PC-9 (cell line): ENCODE results near the gene C1D.

Source experiments
- CTCF ChIP-seq: fragments of 200-600 bp; sonication (generic); conservative IDR thresholded peaks from 2 replicates; pipeline ENCODE4 v1.6.1; 2017; ENCODE audit warnings: mixed run types, antibody characterized with exemption, mild to moderate bottlenecking, moderate library complexity
- EZH2 ChIP-seq: fragments of 200-600 bp; sonication (generic); IDR thresholded peaks from 2 replicates; pipeline ENCODE4 v1.8.0; 2017; ENCODE audit warnings: antibody characterized with exemption, low read depth

DNA sequence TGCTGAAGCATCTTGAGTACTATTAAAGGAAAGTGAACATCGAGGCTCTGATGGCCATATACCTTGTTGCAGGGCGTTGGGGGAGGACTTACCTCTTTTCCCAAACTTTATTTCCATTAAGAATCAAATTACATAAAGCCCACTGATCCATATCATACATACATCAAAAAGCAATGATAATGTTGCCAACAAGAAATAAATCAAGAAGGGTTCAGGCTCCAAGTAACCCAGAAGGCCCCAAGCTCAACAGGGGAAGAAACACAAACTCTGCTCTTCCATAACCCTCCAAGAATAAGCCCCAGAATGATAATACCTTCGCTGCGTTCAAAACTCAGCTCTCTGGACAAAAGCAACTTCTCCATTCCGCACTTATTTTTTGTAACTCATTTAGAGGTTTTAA lies 32.3 kb downstream of the C1D start:
- no peak for TF ChIP-seq CTCF
- TF ChIP-seq EZH2: no peak
